ENCODE measurements around the gene FOXJ1.

FOXJ1 gene

DNA sequence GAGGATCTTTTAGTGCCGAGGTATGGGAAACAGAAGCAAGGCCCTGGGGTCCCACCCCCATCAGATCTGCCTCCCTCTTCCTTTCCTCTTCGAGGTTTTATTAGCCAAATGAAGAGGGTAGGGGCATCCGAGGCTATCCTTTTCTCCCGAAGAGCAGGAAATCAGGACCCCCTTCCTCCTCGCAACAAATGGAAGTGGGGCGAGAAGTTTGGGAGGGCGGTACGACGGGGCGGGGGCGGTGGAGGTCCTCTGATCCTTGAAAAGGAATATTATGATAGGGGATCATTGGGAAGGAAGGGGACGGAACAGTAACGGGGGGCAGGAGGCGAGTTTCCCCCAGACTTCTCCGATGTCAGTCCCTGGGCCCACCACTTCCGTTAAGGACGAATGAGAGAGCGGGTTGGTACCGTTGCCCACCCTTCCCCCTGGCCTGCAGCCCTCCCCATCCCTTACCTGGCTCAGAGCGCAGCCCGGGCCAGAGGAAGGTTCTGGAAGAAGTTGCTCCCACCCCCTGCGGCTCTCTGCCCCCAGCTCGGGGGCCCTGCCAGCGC is 309 bp downstream of the FOXJ1 start:
- no peak for FAIRE-seq

DNA sequence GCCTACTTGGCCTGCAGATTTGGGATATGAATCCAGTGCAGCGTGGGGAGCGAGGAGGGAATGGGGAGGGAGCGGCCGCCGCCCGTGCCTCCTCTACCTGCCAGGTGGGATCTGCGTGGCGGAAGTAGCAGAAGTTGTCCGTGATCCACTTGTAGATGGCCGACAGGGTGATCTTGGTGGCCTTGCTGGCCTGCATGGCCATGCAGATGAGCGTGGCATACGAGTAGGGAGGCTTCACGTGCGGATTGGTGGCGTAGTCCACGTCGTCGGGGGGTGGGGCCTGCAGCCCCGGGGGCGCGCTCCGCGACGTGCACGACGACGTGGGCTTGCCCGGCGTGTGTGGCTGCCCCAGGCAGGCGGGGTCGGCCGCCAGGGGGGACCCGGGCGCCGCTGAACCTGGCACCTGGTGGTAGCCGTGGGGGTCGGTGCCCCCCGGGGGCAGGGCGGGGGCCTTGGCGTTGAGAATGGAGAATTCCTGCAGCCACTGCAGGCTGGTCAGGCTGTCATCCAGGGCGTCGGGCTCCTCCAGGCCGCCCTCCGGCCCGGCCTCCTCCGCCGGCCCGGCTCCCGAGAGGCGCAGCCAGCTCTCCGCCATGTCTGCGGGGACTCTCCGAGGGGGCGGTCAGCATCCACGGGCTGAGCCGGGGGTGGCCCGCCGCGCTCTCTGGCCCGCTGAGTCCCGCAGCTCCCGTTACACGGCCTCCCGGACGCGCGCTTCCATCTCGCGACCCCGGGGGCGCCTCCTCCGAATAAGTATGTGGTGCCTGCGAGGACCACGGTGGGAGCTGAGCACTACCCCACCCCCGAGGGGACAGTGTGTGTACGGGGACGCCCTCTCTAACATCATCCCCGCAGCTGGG is 1.0 kb downstream of the FOXJ1 start:
- no peak for FAIRE-seq

DNA sequence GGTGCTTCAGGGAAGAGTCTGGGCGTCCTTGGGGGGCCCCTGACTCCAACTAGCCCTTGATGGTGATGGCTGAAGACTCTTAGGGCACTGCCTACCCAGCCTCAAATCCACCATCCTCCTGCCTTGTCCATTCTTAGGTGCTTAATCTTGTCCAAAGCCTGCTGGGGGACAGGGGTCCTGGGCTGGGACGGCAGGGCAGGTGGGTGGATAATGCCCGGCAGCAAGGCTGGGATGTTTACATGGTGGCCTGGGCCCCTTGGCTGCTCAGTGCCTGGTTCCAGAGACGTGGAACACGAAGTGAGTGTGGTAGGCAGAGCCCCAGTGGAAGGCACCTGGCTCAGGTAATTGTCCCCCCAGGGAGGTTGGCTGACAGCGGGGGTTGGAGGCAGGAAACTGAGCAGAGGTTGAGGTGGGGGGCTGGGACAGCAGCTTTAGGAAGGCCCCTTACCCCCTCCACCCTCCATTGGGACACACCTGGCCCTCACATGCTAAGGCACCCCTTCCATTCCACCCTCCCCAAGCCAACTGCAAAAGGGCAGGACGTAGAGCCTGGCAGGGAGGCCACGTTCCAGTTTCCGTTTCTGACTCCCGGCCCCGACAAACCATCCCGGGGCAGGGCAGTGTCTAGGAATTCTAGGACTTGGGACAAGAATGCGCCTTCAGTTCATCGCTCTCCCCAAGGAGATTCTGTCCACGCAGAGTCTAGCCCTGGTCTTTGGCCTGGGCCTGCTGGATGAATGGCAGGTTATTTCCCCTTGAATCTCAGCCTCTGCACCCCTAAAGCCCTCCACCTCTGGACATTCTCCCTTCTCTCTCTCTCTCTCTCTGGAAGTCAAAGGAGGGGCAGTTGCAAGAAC is 1.9 kb downstream of the FOXJ1 start:
- FAIRE-seq: no peak

DNA sequence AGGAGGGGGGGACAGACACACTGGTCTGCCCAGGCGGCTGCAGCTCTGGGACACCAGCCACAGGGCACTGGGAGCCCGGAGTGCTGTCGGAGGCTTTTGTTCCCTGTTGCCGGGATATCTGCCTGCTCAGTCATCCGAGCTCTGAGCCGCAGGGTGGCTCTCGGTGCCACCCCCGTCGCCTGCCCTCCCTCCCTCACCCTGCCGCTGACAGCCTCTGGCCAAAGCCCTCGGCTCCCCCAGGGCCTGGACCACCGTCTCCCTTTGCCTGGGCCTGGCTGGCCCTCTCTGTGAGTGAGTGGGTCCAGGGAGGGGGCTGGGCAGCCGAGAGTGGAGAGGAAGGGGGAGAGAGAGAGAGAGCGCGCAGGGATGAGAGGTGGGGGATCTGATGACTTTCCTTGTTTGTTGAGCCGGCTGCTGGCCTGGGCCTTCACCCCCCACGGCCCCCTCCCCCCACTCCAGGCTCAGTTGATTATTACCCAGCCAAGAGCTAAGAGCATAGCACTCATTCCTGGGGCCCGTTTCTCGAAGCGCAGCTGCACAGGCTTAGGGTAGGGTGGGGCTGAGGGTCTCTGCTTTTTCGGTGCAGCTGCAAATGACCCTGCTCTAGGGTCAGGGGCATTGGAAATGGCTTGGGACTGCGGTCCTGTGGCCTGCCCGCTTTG is 2.7 kb downstream of the FOXJ1 start:
- FAIRE-seq: no peak

DNA sequence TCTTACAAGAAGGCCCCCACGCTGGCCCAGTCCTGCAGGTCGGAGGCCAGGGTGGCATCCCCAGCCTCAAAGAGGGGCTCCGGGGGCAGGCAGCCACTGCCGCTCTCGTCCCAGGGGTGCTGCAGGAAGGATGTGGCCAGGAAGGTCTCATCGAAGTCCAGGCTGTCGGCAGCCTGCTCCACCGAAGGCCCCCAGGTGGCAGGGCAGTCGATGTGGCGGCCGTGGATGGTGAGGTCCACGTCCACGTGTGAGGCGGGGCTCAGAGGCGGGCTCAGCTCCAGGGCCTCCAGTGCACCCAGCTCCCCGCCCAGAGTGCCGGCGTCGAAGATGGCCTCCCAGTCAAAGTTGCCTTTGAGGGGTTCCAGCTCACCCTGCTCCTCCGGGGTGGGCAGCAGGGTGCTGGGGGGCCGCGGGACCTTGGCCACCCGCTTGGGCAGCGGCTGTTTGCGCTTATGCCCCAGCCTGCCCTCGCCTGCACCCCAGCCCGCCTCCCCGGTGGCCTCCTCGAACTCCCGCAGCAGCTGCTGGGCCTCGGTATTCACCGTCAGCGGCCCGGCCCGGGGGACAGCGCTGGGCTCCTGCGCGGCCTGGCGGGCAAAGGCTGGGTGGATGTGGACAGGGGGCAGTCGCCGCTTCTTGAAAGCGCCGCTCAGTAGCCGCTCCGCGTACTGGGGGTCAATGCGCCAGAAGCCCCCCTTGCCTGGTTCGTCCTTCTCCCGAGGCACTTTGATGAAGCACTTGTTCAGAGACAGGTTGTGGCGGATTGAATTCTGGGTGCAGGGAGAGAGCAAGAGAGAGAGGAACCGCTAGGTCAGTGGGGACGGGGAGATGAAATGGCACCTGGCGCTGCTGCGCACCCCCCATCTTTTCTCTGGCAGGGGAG is 3.5 kb downstream of the FOXJ1 start:
- no peak for FAIRE-seq

DNA sequence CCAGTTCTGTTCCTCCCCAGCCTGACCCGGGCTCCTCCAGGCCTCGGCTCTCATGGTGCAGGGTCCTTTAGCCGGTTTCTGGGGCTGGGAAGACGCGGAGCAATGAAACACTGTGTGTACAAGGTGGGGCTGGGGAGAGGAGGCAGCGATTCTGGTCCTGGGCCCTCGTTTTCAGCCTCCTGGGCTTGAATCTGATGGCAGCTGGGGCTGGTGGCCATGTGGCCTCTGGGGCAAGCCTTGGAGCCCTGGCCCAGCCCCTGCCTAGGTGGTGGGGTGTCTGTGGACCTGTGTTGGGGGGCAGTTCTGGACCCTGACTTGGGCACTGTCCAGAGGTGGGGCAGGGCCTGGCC is 4.1 kb downstream of the FOXJ1 start:
- FAIRE-seq: no peak

DNA sequence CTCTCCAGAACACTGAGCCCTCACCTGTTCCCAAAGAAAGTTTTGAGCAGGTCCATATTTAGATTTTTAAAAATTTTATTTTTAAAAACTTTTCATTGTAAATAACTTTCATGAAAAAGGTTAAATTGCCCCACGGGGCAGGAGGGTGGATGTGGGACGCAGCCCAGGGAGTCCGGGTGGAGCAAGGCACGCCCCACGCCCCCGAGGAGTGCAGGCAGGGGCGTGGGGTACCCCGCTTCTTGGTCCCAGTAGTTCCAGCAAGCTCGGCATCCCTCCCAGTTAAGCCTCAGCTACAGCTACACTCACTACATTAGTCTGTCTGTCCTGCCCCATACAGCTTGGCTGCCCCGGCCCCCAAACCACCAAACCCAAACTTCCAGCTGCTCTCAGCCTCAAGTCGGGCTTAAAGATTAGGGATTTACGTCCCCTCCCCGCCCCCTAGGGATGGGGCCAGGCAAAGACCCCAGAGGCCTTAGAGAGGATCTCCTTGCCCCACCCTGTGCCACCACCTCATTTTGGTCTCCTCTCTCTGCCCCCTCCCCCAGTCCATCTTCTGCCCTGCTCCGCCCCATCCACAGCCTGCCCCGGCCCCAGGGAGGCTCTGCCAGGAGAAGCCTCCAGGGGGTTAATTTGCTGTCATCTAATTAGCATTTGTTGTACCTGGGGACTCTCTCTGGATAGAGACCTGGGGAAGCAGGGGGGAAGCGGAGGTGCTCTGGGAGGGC is 4.6 kb downstream of the FOXJ1 start:
- FAIRE-seq: no peak

DNA sequence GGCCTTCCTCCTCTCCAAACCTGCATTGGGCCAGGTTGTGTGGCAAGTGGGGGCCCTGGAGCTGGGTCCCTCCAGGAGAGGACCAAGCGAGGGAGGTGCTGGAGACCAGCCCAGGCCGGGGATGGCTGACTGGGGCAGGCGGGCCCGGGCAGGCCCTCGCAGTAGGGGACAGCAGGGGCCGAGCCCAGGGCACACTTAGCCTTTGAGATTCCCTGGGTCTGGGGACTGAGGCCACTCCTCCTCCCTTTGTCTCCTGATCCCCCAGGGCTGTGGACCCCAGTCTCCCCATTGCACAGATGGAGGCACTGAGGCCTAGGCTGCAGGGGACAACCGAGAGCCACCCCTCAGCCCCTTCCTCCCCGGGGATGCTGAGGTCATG is 5.2 kb downstream of the FOXJ1 start:
- FAIRE-seq: no peak

DNA sequence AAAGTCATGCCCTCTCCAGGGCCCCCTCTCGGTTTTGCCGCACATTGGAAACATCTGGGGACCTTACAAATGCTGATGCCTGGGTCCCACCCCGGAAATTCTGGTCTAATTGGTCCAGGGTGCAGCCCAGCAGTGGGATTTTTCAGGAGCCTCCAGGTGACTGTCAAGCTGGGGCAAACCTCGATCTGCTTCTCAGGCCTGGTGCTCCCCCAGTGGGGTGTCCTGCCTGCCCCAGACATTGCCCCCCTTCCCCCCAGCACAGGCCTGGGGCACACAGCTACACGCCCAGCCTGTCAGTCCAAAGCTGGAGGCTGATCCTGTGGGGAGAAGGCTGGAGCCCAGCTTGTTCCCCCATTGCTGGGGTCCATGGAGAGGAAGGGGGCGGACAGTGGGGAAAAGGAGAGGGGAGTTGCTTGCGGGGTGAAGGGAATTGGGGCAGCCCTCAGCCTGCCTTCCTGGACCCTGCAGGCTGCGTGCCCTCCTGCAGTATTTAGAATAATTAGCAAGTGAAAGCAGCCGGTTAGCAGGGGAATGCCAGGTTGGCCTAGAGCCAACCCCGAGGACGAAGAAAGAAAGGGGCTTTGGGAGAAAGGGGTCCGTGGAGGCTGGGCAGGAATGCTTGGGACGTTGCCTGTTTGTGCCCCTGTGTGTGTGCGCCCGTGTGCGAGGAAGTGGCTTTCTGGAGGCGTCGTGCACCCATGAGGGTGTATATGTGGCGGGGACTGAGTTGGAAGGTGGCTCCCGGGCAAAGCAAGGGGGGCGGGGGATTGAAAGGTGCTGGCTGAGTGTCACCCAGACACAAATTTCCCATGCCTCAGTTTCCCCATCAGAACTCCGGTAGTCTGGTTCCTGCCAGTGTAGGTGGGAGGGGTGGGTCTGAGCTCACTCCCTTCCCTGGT is 5.9 kb downstream of the FOXJ1 start:
- FAIRE-seq: no peak

DNA sequence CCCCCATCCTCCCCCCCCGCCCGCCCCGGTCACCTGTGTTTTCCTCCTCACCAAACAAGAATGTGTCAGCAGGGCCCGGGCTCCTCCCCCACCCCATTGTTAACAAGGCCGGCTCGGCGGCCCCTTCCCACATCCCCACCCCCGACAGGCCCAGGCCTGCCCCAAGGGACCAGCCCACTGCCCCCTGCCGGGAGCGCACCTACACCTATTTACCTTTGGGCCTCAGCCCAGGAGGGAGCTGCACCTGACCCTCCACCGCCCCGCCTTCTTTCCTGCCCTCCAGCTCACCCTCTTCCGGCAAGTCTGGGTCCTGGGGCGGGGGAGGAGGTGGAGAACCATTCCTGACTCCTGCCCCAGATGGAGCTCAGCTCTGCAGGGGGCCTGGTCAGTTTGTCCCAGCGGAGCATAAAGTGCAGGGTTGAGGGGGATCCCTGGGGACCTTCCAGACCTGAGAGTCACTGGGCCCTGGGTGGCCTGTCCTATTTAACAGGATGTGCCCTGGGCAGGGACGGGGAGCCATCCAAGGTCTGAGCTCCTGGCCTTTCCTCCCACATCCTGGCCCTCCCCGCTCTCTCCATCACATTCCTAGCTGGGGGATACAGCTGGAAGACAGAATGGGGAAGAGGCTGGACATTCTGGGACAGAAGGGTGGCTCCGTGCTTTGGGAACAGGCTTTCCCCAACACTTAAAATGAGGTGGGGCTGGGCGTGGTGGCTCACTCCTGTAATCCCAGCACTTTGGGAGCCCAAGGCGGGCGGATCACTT is 8.3 kb downstream of the FOXJ1 start:
- FAIRE-seq: no peak

DNA sequence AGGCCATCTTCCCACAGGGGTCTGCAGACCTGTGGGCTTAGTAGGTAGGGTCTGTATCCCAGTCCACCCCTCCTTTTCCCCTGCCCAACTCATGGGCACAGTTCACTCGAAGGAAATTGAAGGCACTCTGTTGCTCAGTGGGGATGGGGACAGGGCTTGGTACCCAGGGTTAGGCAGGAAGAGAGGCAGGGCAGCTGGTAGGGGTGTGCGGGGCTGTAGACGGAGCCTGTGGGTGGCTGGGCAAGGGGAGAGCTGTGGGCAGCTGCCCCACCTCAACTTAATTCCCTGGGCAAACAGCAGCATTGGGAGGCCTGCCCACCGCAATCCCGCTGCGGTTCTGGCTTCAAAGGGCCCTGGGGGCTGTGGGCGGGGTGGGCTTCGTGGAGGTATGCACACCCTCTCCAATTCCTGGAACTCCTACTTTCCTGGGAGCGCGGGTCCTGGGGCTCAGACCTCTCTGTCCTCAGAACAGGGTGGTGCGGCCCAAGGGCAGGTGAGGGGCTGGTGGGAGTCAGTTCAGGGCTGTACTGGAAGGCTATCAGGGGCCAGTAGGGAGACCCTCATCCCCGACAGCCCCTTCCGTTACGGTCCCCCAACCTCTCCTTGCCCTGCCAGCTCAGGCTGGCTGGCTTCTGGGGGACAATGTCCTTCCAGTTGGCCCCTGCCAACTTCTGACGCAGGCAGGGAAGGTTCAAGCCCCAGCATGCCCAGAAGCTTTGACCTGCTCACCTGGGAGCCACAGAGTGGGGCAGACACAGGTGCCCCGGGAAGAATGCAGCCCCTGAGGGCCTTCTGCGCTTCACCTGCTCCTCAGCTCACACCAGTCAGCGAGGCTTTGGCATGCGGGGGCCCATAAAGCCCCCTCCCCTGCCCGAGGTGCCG is 9.1 kb downstream of the FOXJ1 start:
- no peak for FAIRE-seq

DNA sequence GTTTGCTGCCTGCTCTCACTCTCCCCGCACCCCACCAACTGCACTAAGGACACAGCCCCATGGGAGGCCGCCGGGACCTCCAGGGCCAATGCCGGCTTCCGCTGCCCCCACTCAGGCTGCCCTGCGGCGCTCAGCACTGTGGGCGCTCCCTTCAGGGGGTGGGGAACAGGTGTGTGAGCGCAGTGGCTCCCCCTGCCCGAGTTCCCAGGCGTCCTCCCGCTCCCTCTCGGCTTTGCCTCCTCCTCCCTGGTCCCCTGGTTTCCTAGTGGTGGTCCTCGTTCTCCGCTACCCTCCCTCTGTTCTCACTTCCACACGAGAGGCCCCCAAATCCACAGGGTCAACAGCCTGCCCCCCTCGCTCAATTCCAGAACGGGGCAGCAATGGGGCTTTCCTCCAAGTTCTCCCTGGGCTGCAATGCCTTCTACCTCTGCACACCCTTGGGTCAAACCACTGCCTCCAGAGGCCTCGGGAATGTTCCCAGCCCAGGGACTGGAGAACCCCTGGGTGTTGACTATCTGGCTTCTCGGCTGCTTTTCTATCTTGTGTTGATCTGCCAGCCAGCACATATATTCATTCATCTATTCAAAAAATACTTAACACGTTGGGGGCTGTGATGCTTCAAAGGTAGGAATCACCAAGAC is 9.9 kb downstream of the FOXJ1 start:
- no peak for FAIRE-seq

DNA sequence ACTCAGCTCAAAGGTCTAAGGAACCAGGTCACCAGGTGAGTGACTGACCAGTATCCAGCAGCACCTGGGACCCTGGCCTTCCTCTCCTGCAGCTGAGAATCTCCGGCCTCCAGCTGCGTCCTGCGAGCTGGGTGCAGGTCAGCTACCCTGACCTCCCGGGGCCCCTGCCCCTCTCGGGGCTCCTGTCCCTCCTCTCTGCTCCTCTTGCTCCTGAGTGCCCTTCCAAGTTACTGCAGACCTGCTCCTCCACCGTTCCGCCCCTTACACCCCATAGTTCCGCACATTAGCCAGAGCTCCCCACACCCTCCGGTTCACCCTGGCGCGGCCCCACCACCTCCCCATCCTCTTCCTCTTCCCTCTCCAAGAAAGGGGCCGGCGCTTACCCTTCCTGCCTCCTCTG is 10.6 kb downstream of the FOXJ1 start:
- no peak for FAIRE-seq

DNA sequence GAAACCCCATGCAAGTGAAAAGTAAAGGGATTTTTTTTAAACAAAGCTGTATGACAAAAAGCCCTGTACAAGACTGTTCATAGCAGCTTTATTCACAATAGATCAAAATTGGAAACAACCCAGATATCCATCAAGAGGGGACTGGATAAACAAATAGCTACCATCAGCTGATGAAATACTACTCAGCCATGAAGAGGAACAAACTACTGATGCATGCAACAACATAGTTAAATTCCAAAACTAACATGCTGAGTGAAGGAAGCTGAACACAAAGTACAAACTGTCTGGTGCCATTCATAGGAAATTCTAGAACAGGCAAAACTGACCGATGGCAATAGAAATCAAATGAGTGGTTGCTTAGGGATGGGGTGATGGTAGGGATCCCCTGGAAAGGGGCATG is 15.1 kb downstream of the FOXJ1 start:
- no peak for FAIRE-seq

DNA sequence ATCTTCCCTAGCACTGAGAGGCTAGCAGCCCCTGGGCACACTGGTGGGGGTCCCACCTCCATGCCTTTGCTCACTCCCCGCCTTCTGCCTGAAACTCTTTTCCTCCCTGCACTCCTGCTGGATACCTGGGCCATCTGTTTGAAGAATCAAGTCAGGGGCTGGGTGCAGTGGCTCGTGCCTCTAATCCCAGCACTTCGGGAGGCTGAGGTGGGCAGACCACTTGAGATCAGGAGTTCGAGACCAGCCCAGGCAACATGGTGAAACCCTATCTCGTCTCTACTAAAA is 15.7 kb downstream of the FOXJ1 start:
- no peak for FAIRE-seq

DNA sequence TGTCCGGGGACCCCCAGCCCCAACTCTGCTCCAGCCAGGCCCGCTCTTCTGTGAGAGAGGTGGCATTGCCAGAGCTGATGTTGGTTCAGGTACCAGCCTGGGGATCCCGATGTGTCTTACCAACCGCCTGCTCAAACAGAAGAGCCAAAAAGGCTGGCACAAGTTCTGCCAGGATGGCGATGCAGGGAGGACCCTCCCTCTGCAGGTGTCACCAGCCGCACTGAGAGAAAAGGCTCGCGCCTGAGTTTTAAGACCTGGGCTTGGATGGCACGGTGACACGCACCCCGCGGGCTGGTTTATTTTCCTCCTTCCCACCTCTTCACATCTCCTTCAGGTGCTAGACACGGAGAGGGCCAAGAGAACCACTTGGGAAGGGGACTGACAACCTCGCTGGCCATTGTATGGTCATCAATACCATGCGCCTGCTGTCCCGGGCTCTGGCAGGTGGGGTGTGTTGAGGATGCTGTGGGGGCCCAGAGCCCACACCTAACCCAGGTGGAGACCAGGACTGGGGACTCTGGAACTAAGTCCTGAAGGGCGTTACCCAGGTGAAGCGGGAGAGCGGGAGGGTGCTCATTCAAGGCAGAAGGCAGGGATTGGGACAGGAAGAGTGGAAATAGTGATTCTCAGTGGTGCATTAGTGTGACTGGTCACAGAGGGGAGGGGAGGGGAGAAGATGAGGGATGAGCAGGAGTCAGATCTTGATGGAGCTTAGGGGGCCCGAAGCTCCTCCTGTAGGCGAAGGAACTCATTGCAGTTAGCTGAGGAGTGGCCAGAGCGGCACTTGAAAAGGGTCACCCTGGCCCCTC is 16.3 kb downstream of the FOXJ1 start:
- no peak for FAIRE-seq

DNA sequence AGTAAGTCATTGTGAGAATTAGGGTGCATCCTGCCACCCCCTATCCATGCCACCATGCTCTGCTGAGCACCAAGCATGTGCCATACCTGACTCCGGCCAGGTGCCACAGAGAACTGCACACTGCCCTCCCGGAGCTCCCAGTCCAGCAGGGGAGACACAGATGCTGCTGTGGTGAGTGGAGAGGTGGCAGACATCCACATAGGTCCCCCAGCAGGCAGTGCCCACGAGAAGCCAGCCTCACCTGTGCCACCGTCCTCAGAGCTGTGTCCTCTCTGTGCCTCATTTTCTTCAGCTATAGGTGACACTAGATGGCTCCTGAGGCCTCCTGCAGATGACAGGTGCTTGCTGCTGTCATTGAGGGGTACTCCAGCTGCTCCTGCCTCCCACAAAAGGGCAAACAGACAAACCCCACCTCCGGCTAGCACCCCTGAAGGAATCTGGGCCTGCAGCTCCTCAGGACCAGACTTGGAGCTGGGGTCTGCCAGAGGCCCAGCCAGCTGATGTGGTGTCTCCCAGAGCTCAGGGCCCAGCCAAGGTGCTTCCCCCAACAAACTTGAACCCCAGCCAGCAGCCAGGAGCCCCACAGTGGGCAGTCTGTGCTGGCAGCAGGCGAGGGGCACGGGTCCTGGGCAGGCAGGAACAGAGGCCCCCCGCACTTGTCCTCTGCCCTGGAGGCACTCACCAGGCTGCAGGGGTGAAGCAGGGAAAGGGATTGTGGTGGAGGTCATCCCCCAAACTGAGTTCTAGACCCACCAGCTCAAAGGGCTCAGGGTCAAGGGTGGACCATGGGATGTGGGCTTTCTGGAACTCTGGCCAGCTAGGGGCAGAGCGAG is 17.1 kb downstream of the FOXJ1 start:
- FAIRE-seq: no peak

Data from islet of Langerhans (tissue), 1 donor.